ENCODE measurements around the gene NIP7. TPM values are rescaled to one million over a fixed set of nuclear protein-coding genes. Genes with fewer than 3 reads are reported as not detected.

NIP7 gene
- total and polyA plus RNA-seq, 2 experiments from 2014 or later: 30.4 to 47.4 TPM

DNA sequence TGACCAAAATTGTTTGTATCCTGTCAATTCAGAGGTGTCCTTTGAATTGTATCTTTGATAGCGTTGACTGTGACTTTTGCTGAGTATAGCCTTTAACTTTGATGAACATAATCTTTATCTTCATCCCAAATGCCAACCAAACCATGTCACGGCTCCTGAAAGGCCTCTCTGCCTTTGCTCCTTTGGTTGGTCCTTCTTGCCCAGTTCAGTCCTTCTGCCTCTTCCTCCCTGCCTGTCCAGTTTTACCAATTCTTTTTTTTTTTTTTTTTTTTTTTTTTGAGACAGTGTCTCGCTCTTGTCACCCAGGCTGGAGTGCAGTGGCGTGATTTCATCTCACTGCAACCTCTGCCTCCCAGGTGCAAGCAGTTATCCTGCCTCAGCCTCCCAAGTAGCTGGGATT, 41.3 kb upstream of the NIP7 start (continued):
- TF ChIP-seq ZNF462 (CRISPR knock-in tag; IDR thresholded peaks at IDR 0.05): no peak
- TF ChIP-seq EZH2phosphoT487 (IDR thresholded peaks at IDR 0.05; ENCODE audit: unreplicated experiment): no peak
- no peak for TF ChIP-seq CREB1 (CRISPR knock-in tag; IDR thresholded peaks at IDR 0.05; ENCODE audit: low read depth)
- no peak for TF ChIP-seq NANOG (IDR thresholded peaks at IDR 0.05; ENCODE audit: borderline replicate concordance)
- TF ChIP-seq, protein P1, sequence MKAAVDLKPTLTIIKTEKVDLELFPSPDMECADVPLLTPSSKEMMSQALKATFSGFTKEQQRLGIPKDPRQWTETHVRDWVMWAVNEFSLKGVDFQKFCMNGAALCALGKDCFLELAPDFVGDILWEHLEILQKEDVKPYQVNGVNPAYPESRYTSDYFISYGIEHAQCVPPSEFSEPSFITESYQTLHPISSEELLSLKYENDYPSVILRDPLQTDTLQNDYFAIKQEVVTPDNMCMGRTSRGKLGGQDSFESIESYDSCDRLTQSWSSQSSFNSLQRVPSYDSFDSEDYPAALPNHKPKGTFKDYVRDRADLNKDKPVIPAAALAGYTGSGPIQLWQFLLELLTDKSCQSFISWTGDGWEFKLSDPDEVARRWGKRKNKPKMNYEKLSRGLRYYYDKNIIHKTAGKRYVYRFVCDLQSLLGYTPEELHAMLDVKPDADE (IDR thresholded peaks at IDR 0.05): no peak
- TF ChIP-seq CTCF (conservative IDR thresholded peaks at IDR 0.05; ENCODE audit: low read depth in 2 of 2): no peak

GRCh38 chr16:69301187-69301586, 38.4 kb upstream of the NIP7 start:
- Histone ChIP-seq H3K79me2 (replicated peaks; ENCODE audit: insufficient read depth) (no peaks in the 10 kb centered on the region), H3K27me3 (ENCODE audit: insufficient read depth) (no peaks in the 10 kb centered on the region), H3K36me3 (ENCODE audit: insufficient read depth) (0 out of 2 replicates have a peak, but pooled peaks cover 3% of the 10 kb centered on the region), H3F3A (replicated peaks; ENCODE audit: low read depth) (peaks cover 4% of the 10 kb centered on the region; the same call in 1 of the 2 replicates), H4K20me1 (replicated peaks; ENCODE audit: insufficient read depth) (no peaks in the 10 kb centered on the region), H3K4me3 (no peak overlapping the region), H3K4me1 (ENCODE audit: insufficient read depth) (peaks cover 4% of the 10 kb centered on the region; the same call in 1 of the 2 replicates), H3K27ac (ENCODE audit: low read depth) (no peak overlapping the region), H2AFZ (no peak overlapping the region), H3K4me2 (no peak overlapping the region), H3K9me2 (ENCODE audit: insufficient read depth) (no peaks in the 10 kb centered on the region)
- Mint-ChIP-seq H3K9me3 (no peaks in the 10 kb centered on the region), H3K27ac (no peak overlapping the region), H3K4me1 (no peaks in the 10 kb centered on the region), H3K27me3 (ENCODE audit: insufficient read depth, low read depth, poor library complexity) (peaks cover 1% of the 10 kb centered on the region), H3K4me3 (no peak overlapping the region), H3K36me3 (ENCODE audit: low read depth) (peaks cover 15% of the 10 kb centered on the region)
- DNase-seq (ENCODE audit: low spot score): no peak
- TF ChIP-seq ZNF114 (CRISPR knock-in tag; IDR thresholded peaks at IDR 0.05): no peak
- no peak for ATAC-seq
